Gastroesophageal sphincter (tissue), 4 donors: Measurements from ENCODE around the gene PACRG. TPM values are rescaled to one million over a fixed set of nuclear protein-coding genes. Genes with fewer than 3 reads are reported as not detected.

Experiments used
- ATAC-seq: fragments of 150-250 bp; one replicate; pipeline ENCODE4 v1.9.1; 2016; ENCODE audit warnings: mild to moderate bottlenecking, moderate library complexity
- H3K27ac ChIP-seq, 4 donors: fragments of 200-600 bp; sonication (generic) in 3 of 4; 1 replicate in 3 of 4; 2 replicates in 1 of 4; pipeline ENCODE4 v1.5.1; 2016 to 2019
- H3K27me3 ChIP-seq: fragments of 200-600 bp; sonication (generic); one replicate; pipeline ENCODE4 v1.5.1; 2019
- H3K36me3 ChIP-seq, 2 donors: fragments of 200-600 bp; sonication (generic); one replicate each; pipeline ENCODE4 v1.5.1; 2019; ENCODE audit warnings: control low read depth in 1 of 2
- H3K4me1 ChIP-seq, 3 donors: fragments of 200-600 bp; sonication (generic); 1 replicate in 2 of 3; 2 replicates in 1 of 3; pipeline ENCODE4 v1.5.1; 2016 to 2019; ENCODE audit warnings: control low read depth in 2 of 3
- H3K4me3 ChIP-seq, 2 donors: fragments of 200-600 bp; sonication (generic); one replicate each; pipeline ENCODE4 v1.5.1; 2019; ENCODE audit warnings: mild to moderate bottlenecking in 1 of 2, moderate library complexity in 1 of 2
- H3K9me3 ChIP-seq, 3 donors: fragments of 200-600 bp; sonication (generic); one replicate each; pipeline ENCODE4 v1.5.1; 2017 to 2019; ENCODE audit warnings: control low read depth in 2 of 3
- EP300 ChIP-seq: sonication (generic); formaldehyde crosslinking; IDR thresholded peaks from one replicate; pipeline ENCODE4 v1.6.1; 2017; ENCODE audit warnings: antibody characterized with exemption, mild to moderate bottlenecking
- POLR2A ChIP-seq, 2 donors: fragments of 450-650 bp; IDR thresholded peaks; one replicate each; pipeline ENCODE4 v1.6.1; 2017; ENCODE audit warnings: antibody characterized with exemption in 2 of 2, mild to moderate bottlenecking in 2 of 2, moderate library complexity in 1 of 2
- POLR2AphosphoS5 ChIP-seq: sonication (generic); formaldehyde crosslinking; IDR thresholded peaks from one replicate; pipeline ENCODE4 v1.6.1; 2017; ENCODE audit warnings: antibody characterized with exemption
- WGBS, 2 donors: methylation state at CpG; one replicate each; pipeline ENCODE4 v1.1.5; 2018; ENCODE audit warnings: low coverage in 1 of 2; 5-methylcytosine and 5-hydroxymethylcytosine counted together
- total RNA-seq, 4 donors: library from RNA; depleted of rRNA; stranded (reverse); fragments of >200 nt; gene quantifications; one replicate each; pipeline ENCODE4 v1.1.0, GENCODE V29; 2016
- TF ChIP-seq, protein P1 (sequence below), 4 experiments: fragments of 200-600 bp in 2 of 4; fragments of 450-650 bp in 2 of 4; sonication (generic) in 1 of 4; IDR thresholded peaks; one replicate each; pipeline ENCODE4 v1.5.1; 2017 to 2019; ENCODE audit warnings: antibody characterized with exemption in 4 of 4, mild to moderate bottlenecking in 2 of 4, moderate library complexity in 2 of 4

The PACRG gene
- total RNA-seq, 4 donors from 2014 or later, result 1.0 to 7.0 TPM; not detected in 2

DNA sequence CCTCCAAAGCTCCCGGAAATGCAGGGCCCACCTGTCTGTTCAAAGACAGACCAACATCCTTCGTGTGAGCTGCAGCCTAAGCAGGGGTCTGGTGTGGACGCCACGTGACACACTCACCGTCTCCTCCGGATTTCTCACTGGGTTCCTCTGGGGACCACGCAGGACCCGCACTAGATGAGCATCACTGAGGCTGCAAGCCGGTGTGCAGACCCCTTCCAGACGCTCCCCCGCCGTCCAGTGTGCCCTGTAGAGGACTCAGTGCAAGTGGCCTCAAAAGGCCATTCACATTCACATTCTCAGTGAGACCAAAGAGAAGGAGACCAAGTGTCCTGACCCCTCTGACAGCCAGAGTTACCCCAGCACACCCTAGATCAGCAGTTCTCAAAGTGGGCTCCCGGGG, 595.5 kb downstream of the PACRG start:
- no peak for ATAC-seq
- TF ChIP-seq POLR2A (IDR thresholded peaks at IDR 0.05), result no peak
- TF ChIP-seq, protein P1, sequence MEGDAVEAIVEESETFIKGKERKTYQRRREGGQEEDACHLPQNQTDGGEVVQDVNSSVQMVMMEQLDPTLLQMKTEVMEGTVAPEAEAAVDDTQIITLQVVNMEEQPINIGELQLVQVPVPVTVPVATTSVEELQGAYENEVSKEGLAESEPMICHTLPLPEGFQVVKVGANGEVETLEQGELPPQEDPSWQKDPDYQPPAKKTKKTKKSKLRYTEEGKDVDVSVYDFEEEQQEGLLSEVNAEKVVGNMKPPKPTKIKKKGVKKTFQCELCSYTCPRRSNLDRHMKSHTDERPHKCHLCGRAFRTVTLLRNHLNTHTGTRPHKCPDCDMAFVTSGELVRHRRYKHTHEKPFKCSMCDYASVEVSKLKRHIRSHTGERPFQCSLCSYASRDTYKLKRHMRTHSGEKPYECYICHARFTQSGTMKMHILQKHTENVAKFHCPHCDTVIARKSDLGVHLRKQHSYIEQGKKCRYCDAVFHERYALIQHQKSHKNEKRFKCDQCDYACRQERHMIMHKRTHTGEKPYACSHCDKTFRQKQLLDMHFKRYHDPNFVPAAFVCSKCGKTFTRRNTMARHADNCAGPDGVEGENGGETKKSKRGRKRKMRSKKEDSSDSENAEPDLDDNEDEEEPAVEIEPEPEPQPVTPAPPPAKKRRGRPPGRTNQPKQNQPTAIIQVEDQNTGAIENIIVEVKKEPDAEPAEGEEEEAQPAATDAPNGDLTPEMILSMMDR (IDR thresholded peaks at IDR 0.05), result no peak
- TF ChIP-seq EP300, result no peak
- no peak for TF ChIP-seq POLR2AphosphoS5
- H3K9me3 ChIP-seq, result no peaks in the 10 kb centered on the region
- WGBS, 2 donors, result 100% methylated on average over 1 of the region's 13 CpGs; no CpG with 5 or more reads in 1 of the 2 donors
- H3K36me3 ChIP-seq, result no peaks in the 10 kb centered on the region
- peaks cover 0 to 7% (median 0%) of the 10 kb centered on the region in 3 donors for H3K4me1 ChIP-seq
- no peak overlapping the region for H3K27ac ChIP-seq
- no peaks in the 10 kb centered on the region for H3K27me3 ChIP-seq
- H3K4me3 ChIP-seq, result no peak overlapping the region

DNA sequence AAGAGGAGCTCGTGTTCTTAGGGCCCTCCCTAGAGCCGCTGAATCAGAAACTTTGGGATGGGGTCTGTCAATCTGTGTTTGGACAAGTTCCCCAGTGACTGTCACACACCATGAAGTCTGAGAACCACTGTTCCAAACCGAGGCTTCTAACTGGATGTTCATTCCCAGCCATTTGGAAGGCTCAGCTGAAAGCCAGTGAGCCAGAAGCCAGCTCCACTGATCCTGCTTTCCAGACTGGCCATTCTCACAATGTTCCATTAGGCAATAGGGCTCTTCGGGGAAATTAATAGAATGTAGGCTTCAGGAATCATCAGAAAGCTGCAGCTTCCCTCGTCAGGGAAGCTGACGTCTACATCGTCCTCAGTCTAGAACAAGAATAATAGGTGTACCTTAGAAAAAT, 595.9 kb downstream of the PACRG start:
- Histone ChIP-seq H3K4me3 (no peak overlapping the region), H3K4me1 (peaks cover 0 to 7% (median 0%) of the 10 kb centered on the region in 3 donors), H3K36me3 (no peaks in the 10 kb centered on the region), H3K27ac (no peak overlapping the region), H3K9me3 (no peaks in the 10 kb centered on the region), H3K27me3 (no peaks in the 10 kb centered on the region)
- no peak for TF ChIP-seq POLR2AphosphoS5
- TF ChIP-seq, protein P1 (IDR thresholded peaks at IDR 0.05), result no peak
- no peak for TF ChIP-seq EP300
- TF ChIP-seq POLR2A (IDR thresholded peaks at IDR 0.05), result no peak
- WGBS, 2 donors, result 72 to 87% methylated on average over 2 to 6 of the region's 7 CpGs
- no peak for ATAC-seq

DNA sequence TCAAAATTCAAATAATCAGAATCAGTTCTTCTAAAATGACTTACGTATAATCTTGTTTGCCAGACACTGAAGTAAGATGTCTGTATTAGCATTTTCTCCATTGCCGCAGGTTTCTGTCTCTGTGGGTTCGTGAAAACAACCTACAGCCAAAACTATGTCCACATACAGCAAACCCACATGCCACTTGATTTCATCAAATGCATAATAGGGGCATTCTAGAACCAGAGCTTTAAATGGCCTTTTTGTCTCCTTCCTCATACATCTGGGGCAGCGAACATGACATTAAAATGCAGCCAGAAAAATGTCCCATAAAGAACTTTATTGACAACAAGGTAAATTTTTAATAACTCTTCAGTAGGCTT, 596.5 kb downstream of the PACRG start:
- no peak for ATAC-seq
- Histone ChIP-seq H3K36me3 (no peaks in the 10 kb centered on the region), H3K27me3 (no peaks in the 10 kb centered on the region), H3K4me3 (no peak overlapping the region), H3K27ac (peak overlapping the region in 1 of 4 donors; percentile 15), H3K9me3 (no peaks in the 10 kb centered on the region), H3K4me1 (peaks cover 0 to 7% (median 0%) of the 10 kb centered on the region in 3 donors)
- TF ChIP-seq EP300 (no peak), POLR2AphosphoS5 (no peak), POLR2A (IDR thresholded peaks at IDR 0.05) (no peak)
- TF ChIP-seq, protein P1 (IDR thresholded peaks at IDR 0.05), result no peak
- WGBS, 2 donors, result 87 to 97% methylated on average over 4 of the region's 4 CpGs

DNA sequence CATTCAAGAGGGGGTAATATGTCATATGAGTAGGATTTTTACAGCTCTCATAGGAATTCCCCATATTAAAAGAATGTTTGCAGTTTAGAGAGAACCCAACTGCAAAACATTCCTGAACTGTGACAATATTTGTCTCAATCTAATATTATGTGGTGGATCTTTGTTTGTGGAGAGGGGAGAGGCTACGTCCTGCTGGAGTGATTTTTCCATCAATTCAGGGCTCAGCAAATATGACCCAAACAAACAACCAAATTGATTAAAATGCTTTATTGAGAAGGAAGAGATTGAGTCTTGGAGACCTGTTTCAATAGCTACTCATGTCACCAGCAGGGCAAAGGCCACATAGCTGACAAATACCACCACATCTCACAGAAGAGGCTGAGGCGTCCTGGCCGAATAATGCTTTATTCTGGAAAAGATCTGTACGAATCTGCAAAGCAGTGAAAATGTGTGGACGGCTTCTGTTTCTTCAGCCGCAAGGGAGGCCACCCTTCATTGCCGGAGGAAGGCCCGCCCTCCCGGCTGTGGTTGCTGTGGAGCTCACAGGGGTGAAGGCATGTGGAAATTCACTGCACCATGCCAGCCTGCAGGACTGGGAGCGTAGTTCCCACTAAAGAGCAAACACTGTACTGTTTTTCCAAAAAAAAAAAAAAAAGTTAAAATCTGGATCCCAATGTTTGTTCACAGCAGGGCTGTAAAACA, 597.1 kb downstream of the PACRG start:
- WGBS, 2 donors, result 53 to 55% methylated on average over 3 to 9 of the region's 10 CpGs
- Histone ChIP-seq H3K9me3 (no peaks in the 10 kb centered on the region), H3K27me3 (no peaks in the 10 kb centered on the region), H3K27ac (peak overlapping the region in 2 of 4 donors; percentile 15 to 47), H3K4me1 (peaks cover 0 to 7% (median 0%) of the 10 kb centered on the region in 3 donors), H3K36me3 (no peaks in the 10 kb centered on the region), H3K4me3 (no peak overlapping the region)
- no peak for ATAC-seq
- TF ChIP-seq, protein P1 (IDR thresholded peaks at IDR 0.05), result no peak
- TF ChIP-seq POLR2A (IDR thresholded peaks at IDR 0.05) (no peak), POLR2AphosphoS5 (no peak), EP300 (no peak)

DNA sequence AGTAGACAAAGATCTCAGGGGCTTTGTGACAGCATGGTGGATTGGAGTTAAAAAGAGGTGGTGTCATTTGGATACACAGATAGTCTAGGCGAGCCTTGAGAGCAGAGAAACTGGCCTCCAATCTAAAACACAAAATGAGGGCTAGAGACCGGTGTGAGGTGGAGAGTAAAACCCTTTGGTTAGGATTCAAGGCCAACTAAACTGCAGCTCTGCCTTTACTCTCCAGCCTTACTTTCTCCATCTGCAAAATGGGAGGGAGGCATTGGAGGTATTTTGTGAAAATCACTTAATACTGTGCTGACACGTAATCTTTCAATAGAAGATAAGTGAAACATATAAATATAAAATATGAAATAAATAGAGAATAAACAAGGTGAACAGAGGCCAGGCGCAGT, 597.6 kb downstream of the PACRG start:
- WGBS, 2 donors, result 79 to 86% methylated on average over 3 to 4 of the region's 4 CpGs
- Histone ChIP-seq H3K4me3 (no peak overlapping the region), H3K4me1 (peaks cover 0 to 7% (median 0%) of the 10 kb centered on the region in 3 donors), H3K27ac (peak overlapping the region in 2 of 4 donors; percentile 15 to 47), H3K27me3 (no peaks in the 10 kb centered on the region), H3K36me3 (no peaks in the 10 kb centered on the region), H3K9me3 (no peaks in the 10 kb centered on the region)
- TF ChIP-seq POLR2AphosphoS5, result no peak
- TF ChIP-seq, protein P1 (IDR thresholded peaks at IDR 0.05), result no peak
- TF ChIP-seq POLR2A (IDR thresholded peaks at IDR 0.05), result no peak
- TF ChIP-seq EP300, result no peak
- no peak for ATAC-seq
